ENCODE data around the gene B3GNT3. TPM values are rescaled to one million over a fixed set of nuclear protein-coding genes. Genes with fewer than 3 reads are reported as not detected.
A peak's percentile ranks its signal among the peaks of the same experiment; 100 is the strongest.

The B3GNT3 gene
- total and polyA plus RNA-seq, 2 of the 13 experiments (the other 11 are each of a cell fraction or from before 2014, with no cell fraction given): 0.86 to 4.0 TPM

DNA sequence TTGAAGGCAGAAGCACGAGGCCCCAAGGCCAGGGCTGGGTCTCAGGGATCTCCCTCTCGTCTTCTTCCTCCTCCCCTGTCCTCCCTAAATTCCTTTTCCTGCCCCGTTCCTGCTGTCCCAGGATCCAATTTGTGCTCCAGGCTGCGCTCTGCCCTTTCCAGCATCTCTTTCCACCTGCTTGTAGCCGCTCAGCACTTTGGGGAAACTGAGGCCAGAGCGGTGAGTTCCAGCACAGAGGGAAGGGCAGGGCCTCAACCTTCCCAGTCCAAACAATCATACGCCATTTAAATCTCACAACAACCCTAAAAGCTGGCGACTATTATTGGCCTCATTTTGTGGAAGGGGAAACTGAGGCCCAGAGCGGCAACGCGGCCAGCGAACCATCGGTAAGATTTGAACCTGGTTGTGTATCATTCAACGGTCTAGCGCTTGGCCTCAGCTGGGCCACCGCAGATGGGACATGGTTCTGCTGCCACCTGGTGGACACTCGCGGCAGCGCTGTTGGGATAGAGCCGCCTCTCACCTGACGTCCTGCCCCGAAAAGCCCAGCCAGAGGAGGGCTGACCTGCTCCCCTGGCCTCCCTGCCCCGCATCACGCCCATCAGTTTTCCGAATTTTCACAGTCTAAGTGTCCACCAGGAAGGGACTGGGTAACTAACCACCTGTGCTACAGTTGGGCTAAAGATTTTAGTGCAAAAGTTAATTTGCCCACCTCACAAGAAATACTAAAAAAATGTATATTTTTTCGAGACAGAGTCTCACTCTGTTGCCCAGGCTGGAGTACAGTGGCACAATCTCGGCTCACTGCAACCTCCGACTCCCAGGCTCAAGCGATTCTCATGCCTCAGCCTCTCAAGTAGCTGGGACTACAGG is 60.6 kb downstream of the B3GNT3 start (continued):
- TF ChIP-seq KLF6 (CRISPR knock-in tag; IDR thresholded peaks at IDR 0.05) (no peak), ZNF121 (CRISPR knock-in tag; IDR thresholded peaks at IDR 0.05) (no peak), GTF2F1 (IDR thresholded peaks at IDR 0.05; ENCODE audit: low read length) (no peak), ZNF101 (CRISPR knock-in tag; IDR thresholded peaks at IDR 0.05; ENCODE audit: borderline replicate concordance, low read depth) (no peak), AKAP8 (CRISPR knock-in tag; IDR thresholded peaks at IDR 0.05) (peak; percentile 74; the same call in 1 of the 2 replicates), CREM (IDR thresholded peaks at IDR 0.05) (no peak), CREM (CRISPR knock-in tag; IDR thresholded peaks at IDR 0.05) (no peak), SP2 (CRISPR knock-in tag; IDR thresholded peaks at IDR 0.05) (no peak), CEBPG (CRISPR knock-in tag; IDR thresholded peaks at IDR 0.05) (no peak), HDAC1 (CRISPR knock-in tag; IDR thresholded peaks at IDR 0.05) (no peak), MEIS1 (CRISPR knock-in tag; IDR thresholded peaks at IDR 0.05; ENCODE audit: borderline replicate concordance) (0 out of 2 replicates have a peak, but pooled peaks have one; percentile 41), NAIF1 (CRISPR knock-in tag; IDR thresholded peaks at IDR 0.05; ENCODE audit: borderline replicate concordance) (no peak), THAP11 (CRISPR knock-in tag; IDR thresholded peaks at IDR 0.05) (peak; percentile 63), ELF4 (CRISPR knock-in tag; IDR thresholded peaks at IDR 0.05; ENCODE audit: borderline replicate concordance) (no peak), KLF13 (CRISPR knock-in tag; IDR thresholded peaks at IDR 0.05) (no peak), ZNF430 (CRISPR knock-in tag; IDR thresholded peaks at IDR 0.05) (no peak)
- TF ChIP-seq, protein P1, sequence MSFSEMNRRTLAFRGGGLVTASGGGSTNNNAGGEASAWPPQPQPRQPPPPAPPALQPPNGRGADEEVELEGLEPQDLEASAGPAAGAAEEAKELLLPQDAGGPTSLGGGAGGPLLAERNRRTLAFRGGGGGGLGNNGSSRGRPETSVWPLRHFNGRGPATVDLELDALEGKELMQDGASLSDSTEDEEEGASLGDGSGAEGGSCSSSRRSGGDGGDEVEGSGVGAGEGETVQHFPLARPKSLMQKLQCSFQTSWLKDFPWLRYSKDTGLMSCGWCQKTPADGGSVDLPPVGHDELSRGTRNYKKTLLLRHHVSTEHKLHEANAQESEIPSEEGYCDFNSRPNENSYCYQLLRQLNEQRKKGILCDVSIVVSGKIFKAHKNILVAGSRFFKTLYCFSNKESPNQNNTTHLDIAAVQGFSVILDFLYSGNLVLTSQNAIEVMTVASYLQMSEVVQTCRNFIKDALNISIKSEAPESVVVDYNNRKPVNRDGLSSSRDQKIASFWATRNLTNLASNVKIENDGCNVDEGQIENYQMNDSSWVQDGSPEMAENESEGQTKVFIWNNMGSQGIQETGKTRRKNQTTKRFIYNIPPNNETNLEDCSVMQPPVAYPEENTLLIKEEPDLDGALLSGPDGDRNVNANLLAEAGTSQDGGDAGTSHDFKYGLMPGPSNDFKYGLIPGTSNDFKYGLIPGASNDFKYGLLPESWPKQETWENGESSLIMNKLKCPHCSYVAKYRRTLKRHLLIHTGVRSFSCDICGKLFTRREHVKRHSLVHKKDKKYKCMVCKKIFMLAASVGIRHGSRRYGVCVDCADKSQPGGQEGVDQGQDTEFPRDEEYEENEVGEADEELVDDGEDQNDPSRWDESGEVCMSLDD (CRISPR knock-in tag; IDR thresholded peaks at IDR 0.05; ENCODE audit: borderline replicate concordance): no peak
- TF ChIP-seq, protein P2, sequence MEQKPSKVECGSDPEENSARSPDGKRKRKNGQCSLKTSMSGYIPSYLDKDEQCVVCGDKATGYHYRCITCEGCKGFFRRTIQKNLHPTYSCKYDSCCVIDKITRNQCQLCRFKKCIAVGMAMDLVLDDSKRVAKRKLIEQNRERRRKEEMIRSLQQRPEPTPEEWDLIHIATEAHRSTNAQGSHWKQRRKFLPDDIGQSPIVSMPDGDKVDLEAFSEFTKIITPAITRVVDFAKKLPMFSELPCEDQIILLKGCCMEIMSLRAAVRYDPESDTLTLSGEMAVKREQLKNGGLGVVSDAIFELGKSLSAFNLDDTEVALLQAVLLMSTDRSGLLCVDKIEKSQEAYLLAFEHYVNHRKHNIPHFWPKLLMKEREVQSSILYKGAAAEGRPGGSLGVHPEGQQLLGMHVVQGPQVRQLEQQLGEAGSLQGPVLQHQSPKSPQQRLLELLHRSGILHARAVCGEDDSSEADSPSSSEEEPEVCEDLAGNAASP (CRISPR knock-in tag; IDR thresholded peaks at IDR 0.05; ENCODE audit: borderline replicate concordance): peak; percentile 53; the same call in 1 of the 2 replicates
- TF ChIP-seq, protein P3, sequence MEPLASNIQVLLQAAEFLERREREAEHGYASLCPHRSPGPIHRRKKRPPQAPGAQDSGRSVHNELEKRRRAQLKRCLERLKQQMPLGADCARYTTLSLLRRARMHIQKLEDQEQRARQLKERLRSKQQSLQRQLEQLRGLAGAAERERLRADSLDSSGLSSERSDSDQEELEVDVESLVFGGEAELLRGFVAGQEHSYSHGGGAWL (CRISPR knock-in tag; IDR thresholded peaks at IDR 0.05): no peak
- TF ChIP-seq, protein P4, sequence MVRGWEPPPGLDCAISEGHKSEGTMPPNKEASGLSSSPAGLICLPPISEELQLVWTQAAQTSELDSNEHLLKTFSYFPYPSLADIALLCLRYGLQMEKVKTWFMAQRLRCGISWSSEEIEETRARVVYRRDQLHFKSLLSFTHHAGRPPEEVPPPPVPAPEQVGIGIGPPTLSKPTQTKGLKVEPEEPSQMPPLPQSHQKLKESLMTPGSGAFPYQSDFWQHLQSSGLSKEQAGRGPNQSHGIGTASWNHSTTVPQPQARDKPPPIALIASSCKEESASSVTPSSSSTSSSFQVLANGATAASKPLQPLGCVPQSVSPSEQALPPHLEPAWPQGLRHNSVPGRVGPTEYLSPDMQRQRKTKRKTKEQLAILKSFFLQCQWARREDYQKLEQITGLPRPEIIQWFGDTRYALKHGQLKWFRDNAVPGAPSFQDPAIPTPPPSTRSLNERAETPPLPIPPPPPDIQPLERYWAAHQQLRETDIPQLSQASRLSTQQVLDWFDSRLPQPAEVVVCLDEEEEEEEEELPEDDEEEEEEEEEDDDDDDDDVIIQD (CRISPR knock-in tag; IDR thresholded peaks at IDR 0.05; ENCODE audit: low read depth): no peak
- TF ChIP-seq, protein P5, sequence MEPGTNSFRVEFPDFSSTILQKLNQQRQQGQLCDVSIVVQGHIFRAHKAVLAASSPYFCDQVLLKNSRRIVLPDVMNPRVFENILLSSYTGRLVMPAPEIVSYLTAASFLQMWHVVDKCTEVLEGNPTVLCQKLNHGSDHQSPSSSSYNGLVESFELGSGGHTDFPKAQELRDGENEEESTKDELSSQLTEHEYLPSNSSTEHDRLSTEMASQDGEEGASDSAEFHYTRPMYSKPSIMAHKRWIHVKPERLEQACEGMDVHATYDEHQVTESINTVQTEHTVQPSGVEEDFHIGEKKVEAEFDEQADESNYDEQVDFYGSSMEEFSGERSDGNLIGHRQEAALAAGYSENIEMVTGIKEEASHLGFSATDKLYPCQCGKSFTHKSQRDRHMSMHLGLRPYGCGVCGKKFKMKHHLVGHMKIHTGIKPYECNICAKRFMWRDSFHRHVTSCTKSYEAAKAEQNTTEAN (CRISPR knock-in tag; conservative IDR thresholded peaks at IDR 0.05): no peak
- TF ChIP-seq, protein P6, sequence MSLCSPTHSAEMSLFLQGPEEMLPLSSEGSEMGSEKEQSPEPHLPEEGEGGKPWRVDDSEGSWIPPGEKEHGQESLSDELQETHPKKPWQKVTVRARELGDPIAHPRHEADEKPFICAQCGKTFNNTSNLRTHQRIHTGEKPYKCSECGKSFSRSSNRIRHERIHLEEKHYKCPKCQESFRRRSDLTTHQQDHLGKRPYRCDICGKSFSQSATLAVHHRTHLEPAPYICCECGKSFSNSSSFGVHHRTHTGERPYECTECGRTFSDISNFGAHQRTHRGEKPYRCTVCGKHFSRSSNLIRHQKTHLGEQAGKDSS (CRISPR knock-in tag; IDR thresholded peaks at IDR 0.05; ENCODE audit: borderline replicate concordance, low read depth): no peak

Data from HepG2 (cell line).